ENCODE measurements around the gene ENOX1. TPM values are rescaled to one million over a fixed set of nuclear protein-coding genes. Genes with fewer than 3 reads are reported as not detected.

Gene ENOX1
- total and polyA plus RNA-seq, 2 of the 8 experiments (the other 6 are each of a cell fraction or from before 2014, with no cell fraction given), result 0.23 to 0.37 TPM

DNA sequence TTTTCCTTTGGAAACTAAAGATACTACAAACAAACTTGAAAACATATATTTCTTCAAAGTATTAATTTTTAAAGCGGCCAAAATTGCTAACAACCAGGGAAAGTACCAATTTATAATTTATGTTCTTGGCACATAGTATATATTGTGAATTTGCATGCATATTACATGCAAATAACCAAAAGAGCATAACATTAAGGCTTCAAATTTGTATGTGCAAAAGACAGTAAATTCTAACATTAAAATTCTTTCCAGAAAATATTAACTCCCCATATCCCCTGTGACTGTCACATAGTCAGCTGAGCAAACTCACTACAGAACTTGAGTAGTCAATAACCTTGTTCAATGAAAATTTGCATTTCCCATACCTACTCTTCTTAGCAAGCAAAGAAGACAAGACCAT, 133.4 kb downstream of the ENOX1 start:
- 90% methylated on average over 1 of the region's 1 CpG; no CpG with 5 or more reads in 1 of the 2 experiments for WGBS, 2 experiments (ENCODE audit: extremely low coverage in 1 of 2, insufficient coverage in 1 of 2, insufficient read length in 1 of 2, insufficient replicate concordance in 2 of 2, low coverage in 1 of 2, low lambda C conversion rate in 2 of 2, missing lambda C conversion rate in 1 of 2)
- Histone ChIP-seq H3K4me2 (ENCODE audit: insufficient read depth in 1 of 2, low read depth in 2 of 2, low read length in 2 of 2) (no peak overlapping the region), H4K5ac (ENCODE audit: insufficient read length, low read depth, low read length) (no peak overlapping the region), H3K79me1 (ENCODE audit: low read depth, low read length) (no peaks in the 10 kb centered on the region), H3K27ac (ENCODE audit: low read depth, low read length) (no peak overlapping the region), H2BK5ac (ENCODE audit: low read depth, low read length) (no peak overlapping the region), H2AFZ (ENCODE audit: low read length) (no peak overlapping the region), H2BK12ac (ENCODE audit: low read depth, low read length) (no peak overlapping the region), H4K91ac (replicated peaks; ENCODE audit: insufficient read length, low read length) (no peak overlapping the region), H3K79me2 (ENCODE audit: control insufficient read depth in 1 of 2, insufficient read depth in 2 of 2, low read length in 2 of 2) (no peaks in the 10 kb centered on the region), H2BK15ac (ENCODE audit: low read length) (no peak overlapping the region), H2BK120ac (replicated peaks; ENCODE audit: low read depth, low read length) (no peak overlapping the region), H2BK20ac (ENCODE audit: low read length) (no peak overlapping the region), H3K9ac (replicated peaks in 1 of 4; ENCODE audit: extremely low read depth in 1 of 4, low read depth in 3 of 4, low read length in 3 of 4) (no peak overlapping the region), H3K4ac (replicated peaks; ENCODE audit: insufficient read length, low read depth, low read length) (no peak overlapping the region), H3K14ac (ENCODE audit: insufficient read length) (no peak overlapping the region), H3K18ac (ENCODE audit: extremely low read depth, low read length) (no peak overlapping the region), H3K4me1 (replicated peaks in 1 of 4; ENCODE audit: control insufficient read depth in 3 of 4, insufficient read depth in 4 of 4, low read length in 3 of 4) (no peaks in the 10 kb centered on the region), H3K4me3 (ENCODE audit: extremely low read depth in 1 of 4, insufficient read depth in 2 of 4, low read depth in 3 of 4, low read length in 4 of 4) (no peak overlapping the region), H3K23me2 (ENCODE audit: low read depth, low read length) (no peaks in the 10 kb centered on the region), H4K20me1 (replicated peaks in 1 of 2; ENCODE audit: control insufficient read depth in 1 of 2, insufficient read depth in 2 of 2, low read length in 2 of 2) (no peaks in the 10 kb centered on the region), H3K36me3 (ENCODE audit: control insufficient read depth in 2 of 4, insufficient read depth in 4 of 4, low read length in 3 of 4) (no peaks in the 10 kb centered on the region), H3K9me3 (ENCODE audit: insufficient read depth in 2 of 2, low read depth in 1 of 2, low read length in 1 of 2) (no peaks in the 10 kb centered on the region), H3K56ac (replicated peaks; ENCODE audit: insufficient read length, low read depth, low read length) (no peak overlapping the region), H4K8ac (ENCODE audit: extremely low read depth, insufficient read depth, low read length) (no peak overlapping the region), H2AK5ac (ENCODE audit: low read depth, low read length) (no peak overlapping the region), H3K27me3 (replicated peaks in 1 of 4; ENCODE audit: control insufficient read depth in 3 of 4, extremely low read depth in 1 of 4, insufficient read depth in 3 of 4, low read length in 3 of 4) (no peaks in the 10 kb centered on the region), H3K23ac (ENCODE audit: insufficient read length) (no peak overlapping the region)
- POLR2A ChIA-PET (ENCODE audit: partially characterized antibody), result no interaction called here
- TF ChIP-seq TAF1 (IDR thresholded peaks at IDR 0.05; ENCODE audit: low read depth, low read length), result no peak
- TF ChIP-seq POLR2A (IDR thresholded peaks at IDR 0.05; ENCODE audit: control extremely low read depth in 1 of 2, low read depth in 2 of 2, low read length in 2 of 2), result no peak
- no peak for TF ChIP-seq TCF12 (IDR thresholded peaks at IDR 0.05; ENCODE audit: low read depth, low read length)
- TF ChIP-seq CREB1 (IDR thresholded peaks at IDR 0.05), result no peak
- TF ChIP-seq, protein P1, sequence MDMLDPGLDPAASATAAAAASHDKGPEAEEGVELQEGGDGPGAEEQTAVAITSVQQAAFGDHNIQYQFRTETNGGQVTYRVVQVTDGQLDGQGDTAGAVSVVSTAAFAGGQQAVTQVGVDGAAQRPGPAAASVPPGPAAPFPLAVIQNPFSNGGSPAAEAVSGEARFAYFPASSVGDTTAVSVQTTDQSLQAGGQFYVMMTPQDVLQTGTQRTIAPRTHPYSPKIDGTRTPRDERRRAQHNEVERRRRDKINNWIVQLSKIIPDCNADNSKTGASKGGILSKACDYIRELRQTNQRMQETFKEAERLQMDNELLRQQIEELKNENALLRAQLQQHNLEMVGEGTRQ (IDR thresholded peaks at IDR 0.05; ENCODE audit: low read length), result no peak
- TF ChIP-seq CBX8 (IDR thresholded peaks at IDR 0.05; ENCODE audit: borderline replicate concordance, low read depth, low read length), result no peak
- DNase-seq (ENCODE audit: low read depth in 1 of 2, low spot score in 2 of 2), result no peak
- no peak for FAIRE-seq
- CTCF ChIA-PET (ENCODE audit: partially characterized antibody), result interaction anchor here (0.6 to 0.7 kb wide), 2 partner anchors 482 to 743 kb away, joined by 3 to 4 read pairs; no protein-coding TSS in a partner anchor

Measured in H1 (cell line).